Calu3 (cell line): ENCODE measurements around the gene CDC16. TPM values are rescaled to one million over a fixed set of nuclear protein-coding genes. Genes with fewer than 3 reads are reported as not detected.
"Not testable (repeated sequence)": the region's sequence is repeated elsewhere in the genome, so short reads cannot be mapped to it uniquely, and the experiment has no call there.

Experiments
- BruUV-seq: library from RNA; stranded (reverse); fragments of 400-500 nt; replicated peaks from 2 replicates; lab custom pipeline; 2021; lab: Mats Ljungman, UMichigan
- CTCF ChIA-PET: fragments of 300-600 bp; sonication (Branson Sonifier 250); formaldehyde crosslinking; loops from one replicate; lab custom pipeline; 2022; ENCODE audit warnings: antibody characterized with exemption; lab: Charles Lee
- DNase-seq: peaks from one replicate; pipeline ENCODE4 v3.0.0; 2022
- H3K27ac Mint-ChIP-seq: one replicate; pipeline ENCODE4 v1.8.0; 2022; ENCODE audit warnings: mixed read lengths; ENCODE audit not compliant: unreplicated experiment
- H3K27me3 Mint-ChIP-seq: one replicate; pipeline ENCODE4 v1.8.0; 2022; ENCODE audit warnings: mixed read lengths; ENCODE audit not compliant: unreplicated experiment
- H3K36me3 Mint-ChIP-seq: one replicate; pipeline ENCODE4 v1.8.0; 2022; ENCODE audit warnings: mild to moderate bottlenecking, moderate library complexity, mixed read lengths; ENCODE audit not compliant: insufficient read depth, unreplicated experiment
- H3K4me1 Mint-ChIP-seq: one replicate; pipeline ENCODE4 v1.8.0; 2022; ENCODE audit warnings: mild to moderate bottlenecking, low read depth, mixed read lengths; ENCODE audit not compliant: unreplicated experiment
- H3K4me3 Mint-ChIP-seq: one replicate; pipeline ENCODE4 v1.8.0; 2022; ENCODE audit warnings: mild to moderate bottlenecking, low read depth, moderate library complexity, mixed read lengths; ENCODE audit not compliant: unreplicated experiment
- H3K9me3 Mint-ChIP-seq: one replicate; pipeline ENCODE4 v1.8.0; 2022; ENCODE audit warnings: low read depth, mixed read lengths; ENCODE audit not compliant: unreplicated experiment
- intact Hi-C: fragments of 100-400 bp; cut with micrococcal nuclease; formaldehyde crosslinking; loops from one replicate; pipeline ENCODE4 v1.10.0; 2022; ENCODE audit not compliant: unreplicated experiment
- total RNA-seq: library from RNA; stranded (reverse); gene quantifications from 2 replicates; pipeline ENCODE4 v1.2.3, GENCODE V29; 2022
- TF ChIP-seq, protein P1 (sequence below): fragments of 200-600 bp; IDR thresholded peaks from one replicate; pipeline ENCODE4 v1.8.0; 2022; ENCODE audit warnings: antibody characterized with exemption; ENCODE audit not compliant: unreplicated experiment

CDC16 gene
- total RNA-seq, 1 experiment from 2014 or later: 15.7 TPM

DNA sequence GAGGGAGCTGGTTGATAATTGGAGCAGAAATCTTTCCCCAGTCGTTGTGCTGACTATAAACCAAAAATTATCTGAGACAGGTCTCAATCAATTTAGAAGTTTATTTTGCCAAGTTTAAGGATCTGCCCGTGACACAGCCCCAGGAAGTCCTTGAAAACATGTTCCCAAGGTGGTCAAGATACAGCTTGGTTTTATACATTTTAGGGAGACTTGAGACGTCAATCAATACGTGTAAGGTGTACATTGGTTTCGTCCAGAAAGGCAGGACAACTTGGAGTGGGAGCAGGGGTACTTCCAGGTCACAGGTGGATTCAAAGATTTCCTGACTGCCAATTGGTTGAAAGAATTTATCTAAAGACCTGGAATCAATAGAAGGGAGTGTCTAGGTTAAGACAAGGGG lies 38.1 kb upstream of the CDC16 start:
- CTCF ChIA-PET: no interaction called here
- no peaks in the 10 kb centered on the region for H3K27me3 Mint-ChIP-seq
- no TSS peak for BruUV-seq
- no peaks in the 10 kb centered on the region for H3K36me3 Mint-ChIP-seq
- no peak for DNase-seq
- no peak overlapping the region for H3K27ac Mint-ChIP-seq
- intact Hi-C loops: no loop called here
- TF ChIP-seq, protein P1, sequence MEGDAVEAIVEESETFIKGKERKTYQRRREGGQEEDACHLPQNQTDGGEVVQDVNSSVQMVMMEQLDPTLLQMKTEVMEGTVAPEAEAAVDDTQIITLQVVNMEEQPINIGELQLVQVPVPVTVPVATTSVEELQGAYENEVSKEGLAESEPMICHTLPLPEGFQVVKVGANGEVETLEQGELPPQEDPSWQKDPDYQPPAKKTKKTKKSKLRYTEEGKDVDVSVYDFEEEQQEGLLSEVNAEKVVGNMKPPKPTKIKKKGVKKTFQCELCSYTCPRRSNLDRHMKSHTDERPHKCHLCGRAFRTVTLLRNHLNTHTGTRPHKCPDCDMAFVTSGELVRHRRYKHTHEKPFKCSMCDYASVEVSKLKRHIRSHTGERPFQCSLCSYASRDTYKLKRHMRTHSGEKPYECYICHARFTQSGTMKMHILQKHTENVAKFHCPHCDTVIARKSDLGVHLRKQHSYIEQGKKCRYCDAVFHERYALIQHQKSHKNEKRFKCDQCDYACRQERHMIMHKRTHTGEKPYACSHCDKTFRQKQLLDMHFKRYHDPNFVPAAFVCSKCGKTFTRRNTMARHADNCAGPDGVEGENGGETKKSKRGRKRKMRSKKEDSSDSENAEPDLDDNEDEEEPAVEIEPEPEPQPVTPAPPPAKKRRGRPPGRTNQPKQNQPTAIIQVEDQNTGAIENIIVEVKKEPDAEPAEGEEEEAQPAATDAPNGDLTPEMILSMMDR: no peak
- no peaks in the 10 kb centered on the region for H3K9me3 Mint-ChIP-seq
- H3K4me1 Mint-ChIP-seq: no peaks in the 10 kb centered on the region
- no peak overlapping the region for H3K4me3 Mint-ChIP-seq

DNA sequence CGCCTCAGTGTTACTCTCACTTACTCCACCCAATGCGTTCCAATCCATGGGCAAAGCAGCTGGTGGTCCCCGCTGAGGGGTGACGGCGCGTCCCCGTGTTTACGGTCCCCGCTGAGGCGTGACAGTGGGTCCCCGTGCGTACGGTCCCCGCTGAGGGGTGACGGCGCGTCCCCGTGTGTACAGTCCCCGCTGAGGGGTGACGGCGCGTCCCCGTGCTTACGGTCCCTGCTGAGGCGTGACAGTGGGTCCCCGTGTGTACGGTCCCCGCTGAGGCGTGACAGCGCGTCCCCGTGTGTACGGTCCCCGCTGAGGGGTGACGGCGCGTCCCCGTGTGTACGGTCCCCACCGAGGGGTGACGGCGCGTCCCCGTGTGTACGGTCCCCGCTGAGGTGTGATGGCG lies 36.1 kb upstream of the CDC16 start:
- no peaks in the 10 kb centered on the region for H3K4me1 Mint-ChIP-seq
- TF ChIP-seq, protein P1: no peak
- no peaks in the 10 kb centered on the region for H3K36me3 Mint-ChIP-seq
- no peak overlapping the region for H3K4me3 Mint-ChIP-seq
- no TSS peak for BruUV-seq
- H3K27me3 Mint-ChIP-seq: no peaks in the 10 kb centered on the region
- no peaks in the 10 kb centered on the region for H3K9me3 Mint-ChIP-seq
- intact Hi-C loops: no loop called here
- DNase-seq: no peak
- CTCF ChIA-PET: no interaction called here
- H3K27ac Mint-ChIP-seq: no peak overlapping the region

DNA sequence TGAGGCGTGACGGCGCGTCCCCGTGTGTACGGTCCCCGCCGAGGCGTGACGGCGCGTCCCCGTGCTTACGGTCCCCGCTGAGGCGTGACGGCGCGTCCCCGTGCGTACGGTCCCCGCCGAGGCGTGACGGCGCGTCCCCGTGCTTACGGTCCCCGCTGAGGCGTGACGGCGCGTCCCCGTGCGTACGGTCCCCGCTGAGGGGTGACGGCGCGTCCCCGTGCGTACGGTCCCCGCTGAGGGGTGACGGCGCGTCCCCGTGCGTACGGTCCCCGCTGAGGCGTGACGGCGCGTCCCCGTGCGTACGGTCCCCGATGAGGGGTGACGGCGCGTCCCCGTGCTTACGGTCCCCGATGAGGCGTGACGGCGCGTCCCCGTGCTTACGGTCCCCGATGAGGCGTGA lies 35.2 kb upstream of the CDC16 start:
- H3K4me3 Mint-ChIP-seq, H3K9me3 Mint-ChIP-seq, H3K4me1 Mint-ChIP-seq, DNase-seq, BruUV-seq, intact Hi-C loops, H3K36me3 Mint-ChIP-seq, H3K27ac Mint-ChIP-seq, H3K27me3 Mint-ChIP-seq, CTCF ChIA-PET: not testable (repeated sequence)

DNA sequence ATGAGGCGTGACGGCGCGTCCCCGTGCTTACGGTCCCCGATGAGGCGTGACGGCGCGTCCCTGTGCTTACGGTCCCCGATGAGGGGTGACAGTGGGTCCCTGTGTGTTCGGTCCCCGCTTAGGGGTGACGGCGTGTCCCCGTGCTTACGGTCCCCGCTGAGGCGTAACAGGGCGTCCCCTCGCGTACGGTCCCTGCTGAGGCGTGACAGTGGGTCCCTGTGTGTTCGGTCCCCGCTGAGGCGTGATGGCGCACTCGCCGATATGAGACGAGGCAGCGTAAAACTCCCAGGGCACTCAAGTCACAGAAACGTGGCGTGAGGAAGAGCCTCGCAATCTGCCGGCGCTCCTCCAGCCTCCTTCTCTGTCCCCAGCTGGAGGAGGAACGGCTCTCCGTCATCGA lies 34.7 kb upstream of the CDC16 start:
- no TSS peak for BruUV-seq
- CTCF ChIA-PET: interaction anchor here (0.6 kb wide), 1 partner anchor 336 kb away, joined by 3 read pairs; no protein-coding TSS in a partner anchor

DNA sequence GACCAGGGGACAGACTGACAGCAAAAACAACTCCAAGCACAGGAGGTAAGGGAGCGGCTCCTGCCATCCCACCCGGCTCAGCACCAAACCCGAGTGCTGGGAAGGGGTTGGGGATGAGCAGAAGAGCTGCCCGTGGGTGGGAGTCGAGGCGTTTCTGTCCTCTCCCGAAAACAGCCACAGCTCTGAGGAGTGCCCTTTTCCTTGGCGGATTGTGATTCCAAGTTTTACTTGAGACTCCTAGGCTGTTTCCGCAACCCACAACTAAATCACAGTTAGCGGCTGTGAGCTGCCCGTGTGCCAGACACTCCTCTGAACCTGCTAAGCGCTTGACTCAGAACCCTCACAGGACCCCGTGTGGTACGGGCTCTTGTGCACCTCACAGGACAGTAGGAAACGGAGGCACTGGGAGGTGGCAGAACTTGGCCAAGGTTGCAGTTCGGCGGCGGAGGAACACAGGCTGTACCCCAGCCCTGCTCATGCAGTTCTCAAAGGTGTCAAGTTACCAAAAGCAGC lies 34.2 kb upstream of the CDC16 start:
- H3K27ac Mint-ChIP-seq: no peak overlapping the region
- no TSS peak for BruUV-seq
- TF ChIP-seq, protein P1: no peak
- no peak overlapping the region for H3K4me3 Mint-ChIP-seq
- no peak for DNase-seq
- intact Hi-C loops: no loop called here
- CTCF ChIA-PET: interaction anchor here (0.6 kb wide), 1 partner anchor 336 kb away, joined by 3 read pairs; no protein-coding TSS in a partner anchor
- no peaks in the 10 kb centered on the region for H3K27me3 Mint-ChIP-seq
- no peaks in the 10 kb centered on the region for H3K36me3 Mint-ChIP-seq
- no peaks in the 10 kb centered on the region for H3K4me1 Mint-ChIP-seq
- H3K9me3 Mint-ChIP-seq: no peaks in the 10 kb centered on the region

More for the DNA sequence above, 34.7 kb upstream of the CDC16 start:
- intact Hi-C loops: no loop called here
- H3K27me3 Mint-ChIP-seq: no peaks in the 10 kb centered on the region
- TF ChIP-seq, protein P1: no peak
- H3K4me3 Mint-ChIP-seq: no peak overlapping the region
- DNase-seq: no peak
- no peak overlapping the region for H3K27ac Mint-ChIP-seq
- no peaks in the 10 kb centered on the region for H3K36me3 Mint-ChIP-seq
- no peaks in the 10 kb centered on the region for H3K4me1 Mint-ChIP-seq
- no peaks in the 10 kb centered on the region for H3K9me3 Mint-ChIP-seq
